ENCODE results near the gene CELSR1.

Gene CELSR1

GRCh38 chr22:46373159-46373558 lies 164.3 kb downstream of the CELSR1 start:
- Mint-ChIP-seq H3K9me3 (peaks cover 8% of the 10 kb centered on the region), H3K4me1 (peaks cover 24% of the 10 kb centered on the region), H3K27me3 (peaks cover 63% of the 10 kb centered on the region), H3K36me3 (no peaks in the 10 kb centered on the region), H3K4me3 (no peak overlapping the region), H3K27ac (no peak overlapping the region)
- CTCF ChIA-PET, result no interaction called here
- DNase-seq, result no peak

GRCh38 chr22:46372686-46373085 lies 164.7 kb downstream of the CELSR1 start:
- Mint-ChIP-seq H3K4me1 (peaks cover 25% of the 10 kb centered on the region), H3K36me3 (no peaks in the 10 kb centered on the region), H3K4me3 (no peak overlapping the region), H3K27me3 (peaks cover 67% of the 10 kb centered on the region), H3K27ac (no peak overlapping the region), H3K9me3 (peaks cover 8% of the 10 kb centered on the region)
- CTCF ChIA-PET, result no interaction called here
- no peak for DNase-seq

- H3K9me3 Mint-ChIP-seq, result peaks cover 8% of the 10 kb centered on the region
- DNase-seq, result no peak
- H3K4me3 Mint-ChIP-seq, result no peak overlapping the region
- peaks cover 67% of the 10 kb centered on the region for H3K27me3 Mint-ChIP-seq
- H3K27ac Mint-ChIP-seq, result no peak overlapping the region
- CTCF ChIA-PET, result no interaction called here
- no peaks in the 10 kb centered on the region for H3K36me3 Mint-ChIP-seq
- peaks cover 27% of the 10 kb centered on the region for H3K4me1 Mint-ChIP-seq
Observed at GRCh38 chr22:46371623-46372226, 165.7 kb downstream of the CELSR1 start.

- Mint-ChIP-seq H3K4me1 (peaks cover 27% of the 10 kb centered on the region), H3K36me3 (no peaks in the 10 kb centered on the region), H3K27ac (no peak overlapping the region), H3K4me3 (no peak overlapping the region), H3K27me3 (peaks cover 62% of the 10 kb centered on the region), H3K9me3 (peaks cover 6% of the 10 kb centered on the region)
- CTCF ChIA-PET, result interaction anchor here (1.0 kb wide), 1 partner anchor 28 kb away, joined by 3 read pairs; no protein-coding TSS in a partner anchor
- DNase-seq, result peak; percentile 35
Observed at GRCh38 chr22:46370584-46371291, 166.7 kb downstream of the CELSR1 start.

GRCh38 chr22:46369716-46370583 lies 167.5 kb downstream of the CELSR1 start:
- Mint-ChIP-seq H3K4me3 (no peak overlapping the region), H3K27me3 (peaks cover 56% of the 10 kb centered on the region), H3K9me3 (no peaks in the 10 kb centered on the region), H3K27ac (no peak overlapping the region), H3K36me3 (no peaks in the 10 kb centered on the region), H3K4me1 (peaks cover 27% of the 10 kb centered on the region)
- CTCF ChIA-PET, result interaction anchor here (1.0 kb wide), 1 partner anchor 29 kb away, joined by 3 read pairs; no protein-coding TSS in a partner anchor
- DNase-seq, result no peak

GRCh38 chr22:46368871-46369715 lies 168.3 kb downstream of the CELSR1 start:
- H3K4me1 Mint-ChIP-seq, result peaks cover 22% of the 10 kb centered on the region
- CTCF ChIA-PET, result interaction anchor here (1.8 to 4.3 kb wide), 2 partner anchors 30 to 173 kb away, joined by 7 to 51 read pairs; no protein-coding TSS in a partner anchor
- DNase-seq, result no peak
- H3K27ac Mint-ChIP-seq, result no peak overlapping the region
- H3K4me3 Mint-ChIP-seq, result no peak overlapping the region
- no peaks in the 10 kb centered on the region for H3K36me3 Mint-ChIP-seq
- H3K9me3 Mint-ChIP-seq, result no peaks in the 10 kb centered on the region
- H3K27me3 Mint-ChIP-seq, result peaks cover 49% of the 10 kb centered on the region

- no peak overlapping the region for H3K27ac Mint-ChIP-seq
Observed at GRCh38 chr22:46368422-46368821, 169.0 kb downstream of the CELSR1 start.

GRCh38 chr22:46367707-46368191 lies 169.7 kb downstream of the CELSR1 start:
- no peaks in the 10 kb centered on the region for H3K9me3 Mint-ChIP-seq
- peaks cover 14% of the 10 kb centered on the region for H3K4me1 Mint-ChIP-seq
- peaks cover 44% of the 10 kb centered on the region for H3K27me3 Mint-ChIP-seq
- no peak overlapping the region for H3K27ac Mint-ChIP-seq
- CTCF ChIA-PET, result interaction anchor here (0.6 to 4.3 kb wide), 23 partner anchors 9 to 506 kb away, joined by 3 to 51 read pairs (median 4); no protein-coding TSS in a partner anchor
- no peaks in the 10 kb centered on the region for H3K36me3 Mint-ChIP-seq
- H3K4me3 Mint-ChIP-seq, result no peak overlapping the region
- DNase-seq, result peak; percentile 81

More at GRCh38 chr22:46368422-46368821, 169.0 kb downstream of the CELSR1 start:
- Mint-ChIP-seq H3K9me3 (no peaks in the 10 kb centered on the region), H3K4me3 (no peak overlapping the region), H3K4me1 (peaks cover 18% of the 10 kb centered on the region), H3K36me3 (no peaks in the 10 kb centered on the region), H3K27me3 (peaks cover 44% of the 10 kb centered on the region)
- DNase-seq, result no peak
- CTCF ChIA-PET, result interaction anchor here (0.6 to 4.3 kb wide), 13 partner anchors 10 to 506 kb away, joined by 3 to 51 read pairs (median 5); no protein-coding TSS in a partner anchor

- peaks cover 14% of the 10 kb centered on the region for H3K4me1 Mint-ChIP-seq
- no peaks in the 10 kb centered on the region for H3K9me3 Mint-ChIP-seq
- H3K27me3 Mint-ChIP-seq, result peaks cover 40% of the 10 kb centered on the region
- H3K36me3 Mint-ChIP-seq, result no peaks in the 10 kb centered on the region
- no peak overlapping the region for H3K4me3 Mint-ChIP-seq
- DNase-seq, result no peak
- no peak overlapping the region for H3K27ac Mint-ChIP-seq
- CTCF ChIA-PET, result interaction anchor here (0.7 to 4.3 kb wide), 21 partner anchors 8 to 436 kb away, joined by 3 to 51 read pairs (median 4); no protein-coding TSS in a partner anchor
Observed at GRCh38 chr22:46366801-46367706, 170.4 kb downstream of the CELSR1 start.

- DNase-seq, result no peak
- Mint-ChIP-seq H3K36me3 (no peaks in the 10 kb centered on the region), H3K4me3 (no peak overlapping the region), H3K9me3 (no peaks in the 10 kb centered on the region), H3K4me1 (peaks cover 14% of the 10 kb centered on the region), H3K27me3 (peaks cover 33% of the 10 kb centered on the region), H3K27ac (no peak overlapping the region)
- CTCF ChIA-PET, result interaction anchor here (4.3 kb wide), 1 partner anchor 176 kb away, joined by 51 read pairs; no protein-coding TSS in a partner anchor
Observed at GRCh38 chr22:46366327-46366731, 171.1 kb downstream of the CELSR1 start.

GRCh38 chr22:46365166-46365624 lies 172.2 kb downstream of the CELSR1 start:
- Mint-ChIP-seq H3K36me3 (no peaks in the 10 kb centered on the region), H3K27me3 (peaks cover 27% of the 10 kb centered on the region), H3K9me3 (no peaks in the 10 kb centered on the region), H3K4me3 (no peak overlapping the region), H3K4me1 (peaks cover 6% of the 10 kb centered on the region), H3K27ac (no peak overlapping the region)
- CTCF ChIA-PET, result interaction anchor here (0.9 to 4.3 kb wide), 3 partner anchors 177 to 187 kb away, joined by 3 to 51 read pairs (median 3); no protein-coding TSS in a partner anchor
- DNase-seq, result no peak

Measured in activated naive CD4-positive, alpha-beta T cell treated with anti-CD3 and anti-CD28 coated beads, Interleukin-2, amount 10 ng/mL, durations not matched to agents 7 days and 5 days (primary cell).